GM19099 (cell line): ENCODE results near the gene SELENOM.

Source experiments
- POLR2A ChIP-seq: IDR thresholded peaks from 3 replicates; pipeline ENCODE4 v1.6.1; 2011; ENCODE audit warnings: low read depth; ENCODE audit not compliant: insufficient read length; ENCODE audit errors: extremely low read depth

Gene SELENOM

DNA sequence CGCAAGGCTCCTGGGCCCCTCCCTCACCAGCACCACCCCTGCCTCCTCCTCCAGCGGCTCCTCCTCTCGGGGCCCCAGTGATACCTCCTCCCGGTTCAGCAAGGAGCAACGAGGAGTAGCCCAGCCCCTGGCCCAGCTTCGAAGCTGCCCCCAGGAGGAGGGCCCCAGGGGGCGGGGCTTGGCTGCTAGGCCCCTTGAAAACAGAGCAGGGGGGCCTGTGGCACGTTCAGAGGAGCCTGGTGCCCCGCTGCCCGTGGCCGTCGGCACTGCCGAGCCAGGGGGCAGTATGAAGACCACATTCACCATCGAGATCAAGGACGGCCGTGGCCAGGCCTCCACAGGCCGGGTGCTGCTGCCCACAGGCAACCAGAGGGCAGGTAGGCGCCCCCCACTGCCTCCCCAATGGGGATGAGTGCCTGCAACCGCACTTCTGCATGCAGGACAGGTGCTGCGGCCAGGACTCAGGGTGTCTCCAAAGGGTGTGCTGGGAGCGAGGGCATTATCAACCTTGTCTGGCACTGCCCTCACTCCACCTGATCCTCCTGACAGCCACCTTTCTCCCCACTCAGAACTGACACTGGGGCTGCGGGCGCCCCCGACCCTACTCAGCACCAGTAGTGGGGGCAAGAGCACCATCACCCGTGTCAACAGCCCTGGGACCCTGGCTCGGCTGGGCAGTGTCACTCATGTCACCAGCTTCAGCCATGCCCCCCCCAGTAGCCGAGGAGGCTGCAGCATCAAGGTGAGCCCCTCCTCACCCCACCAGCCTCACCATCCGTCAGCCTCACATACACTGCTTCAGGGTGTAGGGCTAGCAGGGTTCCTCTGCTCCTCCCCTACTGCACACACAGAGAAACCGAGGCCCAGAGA lies 16.0 kb downstream of the SELENOM start:
- no peak for TF ChIP-seq POLR2A

DNA sequence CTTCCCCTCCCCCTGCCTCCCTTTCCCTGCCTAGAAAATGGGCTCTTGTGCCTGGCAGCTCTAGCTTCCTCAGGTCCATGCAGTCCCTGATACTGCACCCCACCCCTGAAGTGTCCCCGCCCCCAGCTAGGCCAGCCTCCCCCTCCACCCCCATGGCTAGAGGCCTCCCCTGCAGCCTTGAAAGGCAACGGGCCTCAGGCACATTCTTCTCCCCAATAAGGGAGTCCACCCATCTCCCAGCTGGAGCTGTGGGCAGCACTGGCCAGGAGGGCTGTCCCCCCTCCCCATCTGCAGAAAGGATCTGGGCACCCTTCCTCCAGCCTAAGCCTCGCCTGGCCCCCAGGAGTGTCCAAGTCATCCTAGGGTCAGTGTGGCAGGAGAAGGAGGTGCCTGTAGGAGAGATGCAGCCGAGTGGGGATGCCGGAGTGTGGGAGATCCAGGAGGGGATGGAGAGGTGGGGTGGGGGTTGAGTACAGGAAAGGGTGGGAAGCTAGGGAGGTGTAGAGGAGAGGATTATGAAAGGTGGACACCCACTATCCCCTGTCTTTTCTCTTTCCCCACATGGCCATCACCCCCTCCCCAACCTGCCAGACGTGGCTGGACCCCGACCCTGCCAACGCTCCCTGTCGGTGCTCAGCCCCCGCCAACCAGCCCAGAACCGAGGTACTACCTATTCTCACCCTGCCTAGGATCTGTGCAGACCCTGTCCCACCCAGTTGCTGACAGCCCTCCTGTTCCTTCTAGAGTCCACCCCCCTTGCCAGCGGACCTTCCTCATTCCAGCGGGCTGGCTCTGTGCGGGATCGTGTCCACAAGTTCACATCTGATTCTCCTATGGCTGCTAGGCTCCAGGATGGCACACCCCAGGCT lies 16.9 kb downstream of the SELENOM start:
- TF ChIP-seq POLR2A, result no peak

DNA sequence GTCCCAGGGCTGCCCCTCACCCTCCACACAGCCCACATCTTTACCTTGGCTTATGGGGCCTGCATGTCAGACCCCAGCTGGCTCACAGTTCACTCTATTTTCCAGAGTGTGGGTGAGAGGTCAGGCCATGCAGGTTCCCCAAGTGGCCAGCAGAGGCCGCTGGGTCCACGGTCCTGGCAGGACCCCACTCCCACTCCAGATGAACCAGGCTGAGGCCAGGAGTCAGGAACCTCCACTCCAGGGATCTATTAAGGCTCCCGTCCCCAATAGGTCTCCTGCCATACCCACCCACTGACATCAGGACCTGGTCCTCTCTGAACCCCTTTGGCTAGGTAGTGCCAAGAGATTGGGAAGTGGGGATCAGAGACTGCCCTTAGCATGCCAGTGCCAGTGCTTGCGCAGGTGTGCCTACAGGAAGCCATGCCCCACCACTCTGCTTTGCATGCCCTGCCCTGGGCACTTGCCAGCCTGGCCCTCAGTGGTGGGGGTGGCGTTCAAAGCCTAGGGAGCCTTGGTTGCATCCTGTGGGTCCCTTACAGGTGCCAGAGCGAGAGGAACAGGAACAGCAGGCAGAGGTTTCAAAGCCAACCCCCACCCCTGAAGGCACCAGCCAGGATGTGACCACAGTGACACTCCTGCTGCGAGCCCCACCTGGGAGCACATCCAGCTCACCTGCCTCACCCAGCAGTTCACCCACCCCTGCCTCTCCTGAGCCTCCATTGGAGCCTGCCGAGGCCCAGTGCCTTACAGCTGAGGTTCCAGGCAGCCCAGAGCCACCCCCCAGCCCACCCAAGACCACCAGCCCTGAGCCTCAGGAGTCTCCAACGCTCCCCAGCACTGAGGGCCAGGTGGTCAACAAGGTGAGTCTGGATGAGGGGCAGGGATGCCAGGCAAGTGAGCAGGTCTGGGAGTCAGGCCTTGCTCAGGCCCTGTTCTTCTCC lies 17.9 kb downstream of the SELENOM start:
- no peak for TF ChIP-seq POLR2A

DNA sequence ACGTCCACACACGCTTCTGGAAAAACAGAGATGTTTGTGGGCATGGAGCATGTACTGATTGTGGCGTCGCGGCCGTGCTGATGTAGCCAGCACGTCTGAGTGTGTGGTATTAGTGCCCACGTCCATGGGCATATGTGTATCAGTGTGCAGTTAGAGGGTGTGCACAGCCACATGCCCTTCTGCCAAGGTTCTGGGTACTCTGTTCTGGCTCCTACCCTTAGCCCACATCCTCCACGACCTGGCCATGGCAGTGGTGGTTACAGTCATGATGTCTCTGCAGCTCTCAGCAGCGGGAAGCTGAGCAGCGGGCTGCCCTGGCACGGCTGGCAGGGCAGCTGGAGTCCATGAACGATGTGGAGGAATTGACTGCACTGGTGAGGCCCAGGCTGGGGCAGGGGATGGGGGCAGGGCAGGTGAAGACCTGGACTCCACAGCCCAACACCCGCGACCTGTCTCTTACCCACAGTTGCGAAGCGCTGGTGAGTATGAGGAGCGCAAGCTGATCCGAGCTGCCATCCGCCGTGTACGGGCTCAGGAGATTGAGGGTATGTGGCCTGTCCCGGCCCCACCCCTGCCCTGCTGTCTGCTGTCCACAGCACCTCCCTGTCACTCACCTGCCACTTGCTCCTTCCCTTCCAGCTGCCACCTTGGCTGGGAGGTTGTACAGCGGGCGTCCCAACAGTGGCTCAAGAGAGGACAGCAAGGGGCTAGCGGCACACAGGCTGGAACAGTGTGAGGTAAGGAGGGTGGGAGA lies 19.0 kb downstream of the SELENOM start:
- TF ChIP-seq POLR2A, result no peak

DNA sequence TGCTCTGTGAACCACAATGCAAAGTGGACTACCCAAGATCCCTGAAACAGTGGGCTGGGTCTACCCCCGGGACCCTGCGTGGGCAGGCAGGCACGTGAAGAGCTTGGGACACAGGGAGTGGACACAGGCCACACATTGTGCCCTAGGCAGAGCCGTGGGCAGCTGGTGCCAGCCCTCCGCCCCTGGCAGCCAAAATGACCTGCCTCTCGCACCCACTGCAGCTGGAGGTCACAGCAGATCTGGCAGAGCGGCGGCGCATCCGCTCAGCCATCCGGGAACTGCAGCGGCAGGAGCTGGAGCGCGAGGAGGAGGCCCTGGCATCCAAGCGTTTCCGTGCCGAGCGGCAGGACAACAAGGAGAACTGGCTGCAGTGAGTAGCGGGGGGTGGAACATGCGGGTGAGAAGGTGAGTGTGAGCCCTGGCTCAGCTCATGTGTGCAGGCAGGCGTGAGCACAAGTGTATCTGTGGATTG lies 19.6 kb downstream of the SELENOM start:
- no peak for TF ChIP-seq POLR2A

DNA sequence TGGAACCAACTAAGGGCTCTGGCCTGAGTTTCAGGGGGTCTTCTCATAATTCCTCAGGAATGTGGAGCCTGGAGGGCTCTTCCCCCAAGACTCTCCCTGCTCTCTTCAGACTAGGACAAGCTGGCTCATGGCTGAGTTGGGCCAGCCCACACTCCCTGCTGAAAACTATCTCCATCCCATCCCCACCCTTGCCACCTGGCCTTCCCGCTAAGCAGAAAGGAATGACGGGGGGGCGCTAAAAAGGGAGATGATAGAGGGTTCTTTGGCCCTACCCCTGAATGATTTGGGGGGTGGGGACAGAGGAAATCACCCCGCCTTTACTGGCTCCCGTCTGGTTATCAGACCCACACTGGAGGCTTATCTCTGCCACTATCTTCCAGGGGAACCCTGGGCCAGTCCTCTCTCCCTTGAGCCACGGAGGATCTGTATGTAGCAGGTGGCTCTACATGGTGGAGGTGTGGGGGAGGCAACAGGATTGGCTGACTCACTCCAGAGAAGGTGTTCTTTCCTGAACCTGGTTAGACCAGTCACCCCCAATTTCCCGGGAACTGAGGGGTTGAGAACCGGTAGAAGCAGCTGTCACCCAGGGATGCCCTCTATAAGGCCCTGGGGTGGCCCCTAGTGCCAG lies 20.6 kb downstream of the SELENOM start:
- no peak for TF ChIP-seq POLR2A

DNA sequence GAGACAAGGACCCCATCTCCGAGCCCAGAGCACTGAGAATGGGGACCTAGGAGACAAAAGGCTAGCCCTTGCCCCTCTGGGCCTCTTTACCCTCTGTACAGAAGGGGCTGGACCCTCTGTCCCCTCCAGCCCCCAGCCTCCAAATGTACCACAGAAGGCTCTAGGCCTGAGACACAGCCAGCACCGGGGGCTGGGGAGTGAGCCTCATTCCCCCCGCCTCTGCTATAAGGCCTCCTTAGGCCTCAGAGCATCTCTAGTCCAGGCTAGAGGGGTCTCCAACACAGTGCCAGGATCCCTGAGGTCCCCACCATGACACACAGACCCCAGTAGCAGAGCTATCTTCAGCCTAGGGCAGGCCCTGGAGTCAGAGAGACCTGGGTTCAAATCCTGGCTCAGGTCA lies 21.4 kb downstream of the SELENOM start:
- TF ChIP-seq POLR2A, result no peak

DNA sequence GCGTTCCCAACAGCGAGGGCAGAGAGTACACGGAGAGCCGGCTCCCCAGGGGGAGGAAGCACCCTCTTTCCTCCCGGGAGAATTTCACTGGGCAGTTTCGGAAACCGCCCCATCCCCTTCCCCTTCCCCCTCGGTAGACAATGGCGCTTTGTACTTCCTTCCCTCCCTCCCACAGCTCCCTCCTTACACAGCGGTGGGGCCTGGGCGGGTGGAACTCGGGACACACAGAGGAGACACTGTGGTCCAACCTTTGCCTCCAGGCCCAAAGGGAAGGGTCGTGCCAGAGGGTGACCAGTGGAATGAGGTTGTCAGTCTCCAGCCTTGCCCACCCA lies 21.9 kb downstream of the SELENOM start:
- no peak for TF ChIP-seq POLR2A

DNA sequence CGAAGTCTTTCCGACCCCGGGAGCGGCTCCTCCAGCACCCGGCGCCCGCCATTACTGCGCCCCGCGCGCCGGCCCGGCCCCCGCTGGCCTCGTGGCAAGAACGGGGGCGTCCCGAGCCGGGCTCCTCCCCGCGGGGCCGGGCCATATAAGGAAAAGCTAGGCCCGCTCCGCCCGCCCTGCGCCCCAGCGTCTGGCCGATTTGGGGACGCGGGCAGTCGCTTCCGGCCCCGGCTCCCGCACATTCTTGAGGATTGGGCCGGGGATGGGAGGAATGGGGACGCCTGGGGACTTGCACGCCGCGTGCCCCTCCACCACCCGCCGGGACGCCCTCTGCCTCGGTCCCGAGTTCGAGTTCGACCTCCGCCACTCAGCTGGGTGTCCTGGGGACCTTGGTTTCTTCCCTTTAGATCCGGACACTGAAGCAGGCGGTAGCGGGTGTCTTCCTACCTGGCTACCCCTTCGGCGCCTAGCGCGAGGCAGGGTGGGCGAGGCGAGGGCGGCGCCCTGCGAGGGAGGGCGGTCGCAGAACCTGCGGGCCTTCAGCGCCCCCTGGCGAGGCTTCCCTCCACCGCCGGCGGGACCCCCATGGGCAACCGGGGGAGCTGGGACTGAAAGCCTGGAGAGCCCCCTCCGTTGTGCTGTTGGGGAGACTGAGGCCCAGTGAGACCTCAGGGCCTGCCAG lies 22.4 kb downstream of the SELENOM start:
- TF ChIP-seq POLR2A, result peak; percentile 93

DNA sequence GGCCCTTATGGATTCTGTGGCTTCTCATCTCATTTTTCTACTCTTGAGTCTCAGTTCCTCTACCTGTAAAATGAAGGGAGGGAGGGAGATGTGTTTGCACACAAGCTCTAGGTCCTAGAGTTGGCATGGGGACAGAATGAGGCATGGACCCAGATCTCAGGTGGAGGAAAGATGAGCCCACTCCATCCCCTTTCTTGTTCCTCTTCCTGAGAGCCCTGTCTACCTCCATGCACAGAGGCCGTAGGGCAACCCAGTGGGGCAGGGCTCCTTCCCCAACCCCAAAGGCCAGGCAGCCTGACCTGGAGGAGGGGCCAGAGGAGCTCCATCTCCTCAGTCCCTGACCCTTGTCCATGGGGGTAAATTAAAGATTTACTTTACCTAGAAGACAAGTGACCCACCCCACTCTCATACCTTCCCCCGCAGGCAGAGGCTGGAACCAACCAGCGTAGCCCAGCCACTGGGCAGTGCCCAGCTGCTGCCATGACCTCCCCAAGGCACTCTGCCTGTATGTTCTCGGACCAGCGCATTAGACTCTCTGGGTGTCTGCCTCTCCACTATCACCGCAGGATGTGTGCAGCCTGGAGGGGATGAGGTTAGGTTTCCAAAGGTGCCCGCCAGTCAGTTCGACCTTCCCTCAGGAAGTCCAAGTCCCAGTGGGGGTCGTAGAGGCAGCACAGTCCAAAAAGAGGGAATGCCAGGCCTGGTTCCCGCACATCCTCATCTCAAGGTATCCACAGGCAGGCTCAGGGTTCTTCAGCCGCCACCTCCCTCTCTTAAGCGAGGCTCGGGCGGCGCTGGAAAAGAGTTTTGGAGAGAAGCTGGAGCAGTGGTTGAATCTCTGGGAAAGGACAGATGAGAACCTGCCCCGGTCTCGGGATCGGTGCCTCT lies 23.2 kb downstream of the SELENOM start:
- no peak for TF ChIP-seq POLR2A

DNA sequence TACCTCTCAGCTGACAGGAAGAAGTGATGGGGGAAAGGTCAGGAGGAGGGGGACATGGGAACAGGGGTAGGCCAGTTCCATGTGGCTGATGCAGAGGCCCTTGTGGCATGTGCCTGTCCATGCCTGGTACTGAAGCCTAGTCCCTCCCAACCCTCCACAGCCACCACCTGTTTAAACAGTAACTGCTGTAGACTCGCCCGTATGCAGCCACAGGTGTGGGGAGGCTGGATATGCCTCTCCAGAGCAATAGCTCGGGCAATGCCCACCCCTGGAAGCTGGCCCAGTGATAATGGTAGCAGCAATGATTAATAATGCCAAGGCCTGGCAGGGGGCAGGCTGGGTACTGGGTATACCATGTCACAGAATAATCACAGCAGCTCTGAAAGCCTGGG lies 24.0 kb downstream of the SELENOM start:
- no peak for TF ChIP-seq POLR2A

DNA sequence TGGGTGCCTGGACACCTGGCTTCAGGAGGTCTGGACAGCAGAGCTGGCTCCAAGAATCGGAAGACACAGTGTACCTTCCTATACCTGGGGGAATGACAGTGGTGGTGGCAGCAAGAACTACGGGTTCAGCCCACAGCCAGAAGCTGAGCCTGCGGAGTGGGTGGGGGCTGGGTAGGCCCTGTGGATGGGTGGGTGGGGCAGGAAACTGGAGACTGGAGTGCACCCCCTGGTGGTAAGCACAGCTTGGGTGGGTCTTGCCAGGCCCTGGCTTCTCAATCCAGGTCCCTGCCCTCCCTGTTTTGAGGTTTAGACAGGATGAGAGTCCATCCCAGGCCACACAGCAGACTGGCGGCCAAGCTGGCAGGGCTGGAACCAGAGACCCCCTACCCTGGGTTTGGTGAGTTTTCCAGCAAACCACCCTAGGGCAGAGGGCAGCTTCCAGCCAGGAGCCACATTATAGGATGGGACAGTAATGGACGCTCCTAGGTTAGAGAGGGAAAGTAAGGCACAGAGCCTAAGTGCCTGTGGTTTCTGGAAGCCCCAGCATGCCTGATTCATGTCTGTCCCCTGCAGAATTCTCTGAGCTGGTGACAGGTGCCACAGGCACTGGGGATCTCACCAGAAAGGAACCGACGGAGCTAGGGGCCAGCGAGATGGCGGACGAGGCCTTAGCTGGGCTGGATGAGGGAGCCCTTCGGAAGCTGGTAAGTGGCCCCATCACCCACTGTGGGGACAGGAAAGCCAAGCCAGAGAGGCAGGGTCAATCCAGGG lies 24.6 kb downstream of the SELENOM start:
- no peak for TF ChIP-seq POLR2A
